K562 (cell line): ENCODE measurements around the gene SSR4. TPM values are rescaled to one million over a fixed set of nuclear protein-coding genes. Genes with fewer than 3 reads are reported as not detected.
A peak's percentile ranks its signal among the peaks of the same experiment; 100 is the strongest.

ENCODE experiments used
- ATAC-seq: fragments of 200-7000 bp; cut with Tn5 transposase; 3 replicates; pipeline ENCODE4 v1.9.1; 2020; ENCODE audit warnings: moderate library complexity
- BruUV-seq: library from RNA; stranded (reverse); fragments of 400-500 nt; replicated peaks from 2 replicates; lab custom pipeline; 2021; lab: Mats Ljungman, UMichigan
- CTCF ChIA-PET: fragments of 300-600 bp; formaldehyde crosslinking; extraction: SDS; loops from one replicate; lab custom pipeline; 2021; ENCODE audit warnings: low intra/inter-chr PET ratio; lab: Yijun Ruan, JAX
- POLR2A ChIA-PET: fragments of 300-600, 350-650 bp; sonication (Branson Sonifier 250); formaldehyde crosslinking; extraction: SDS; loops from one replicate; lab custom pipeline; 2021; ENCODE audit warnings: antibody characterized with exemption, inconsistent platforms; lab: Yijun Ruan, JAX
- DNase-seq, 4 experiments: peaks; one replicate each; pipeline versions ENCODE4 v3.0.0 to v3.0.0-alpha.2; 2011 to 2018; ENCODE audit warnings: low spot score in 3 of 4, mixed read lengths in 3 of 4; ENCODE audit errors: extremely low read depth in 1 of 4
- FAIRE-seq: peaks from 2 replicates; lab custom pipeline; 2011; peaks lifted over from hg19 to GRCh38; lab: Jason Lieb, UNC
- H2AFZ ChIP-seq: 2 replicates; pipeline ENCODE4 v1.6.0; 2011; ENCODE audit warnings: low read depth, low read length, control low read depth, inconsistent platforms
- H3K27ac ChIP-seq: fragments of 200-600 bp; 3 replicates; pipeline ENCODE4 v1.8.0; 2011; ENCODE audit warnings: low read depth, mild to moderate bottlenecking, control low read depth, inconsistent platforms, low read length, moderate library complexity, mixed read lengths; ENCODE audit errors: extremely low read depth
- H3K27me3 ChIP-seq, 2 experiments: fragments of 300-600 bp in 1 of 2; 2 replicates in 1 of 2; 3 replicates in 1 of 2; pipeline versions ENCODE4 v1.6.0 to v1.8.0; 2011; ENCODE audit warnings: inconsistent platforms in 2 of 2, low read length in 2 of 2, mild to moderate bottlenecking in 1 of 2, mixed read lengths in 1 of 2, moderate library complexity in 1 of 2; ENCODE audit not compliant: control insufficient read depth in 2 of 2, insufficient read depth in 2 of 2
- H3K36me3 ChIP-seq: fragments of 300-600 bp; 3 replicates; pipeline ENCODE4 v1.8.0; 2011; ENCODE audit warnings: mild to moderate bottlenecking, low read length, inconsistent platforms; ENCODE audit not compliant: control insufficient read depth, insufficient read depth
- H3K4me1 ChIP-seq, 2 experiments: fragments of 200-600 bp in 1 of 2; replicated peaks in 1 of 2; 2 replicates in 1 of 2; 3 replicates in 1 of 2; pipeline versions ENCODE4 v1.5.1 to v1.8.0; 2011; ENCODE audit warnings: inconsistent platforms in 2 of 2, low read length in 2 of 2, mild to moderate bottlenecking in 1 of 2, mixed read lengths in 1 of 2, moderate library complexity in 1 of 2; ENCODE audit not compliant: control insufficient read depth in 2 of 2, insufficient read depth in 2 of 2
- H3K4me2 ChIP-seq: 2 replicates; pipeline ENCODE4 v1.6.1; 2011; ENCODE audit warnings: low read length, control low read depth, inconsistent platforms, mixed read lengths; ENCODE audit not compliant: insufficient read depth
- H3K4me3 ChIP-seq: fragments of 200-600 bp; sonication (generic), shearing (Covaris generic); 2 replicates; pipeline ENCODE4 v1.5.1; 2016; ENCODE audit warnings: control low read depth, inconsistent platforms
- H3K79me2 ChIP-seq: fragments of 200-600 bp; 3 replicates; pipeline ENCODE4 v1.8.0; 2011; ENCODE audit warnings: low read length, inconsistent platforms; ENCODE audit not compliant: control insufficient read depth, insufficient read depth
- H3K9ac ChIP-seq, 2 experiments: 2 replicates each; pipeline versions ENCODE4 v1.6.0 to v1.6.1; 2011; ENCODE audit warnings: low read depth in 2 of 2, low read length in 2 of 2, control low read depth in 1 of 2, inconsistent platforms in 1 of 2, mild to moderate bottlenecking in 1 of 2, mixed read lengths in 1 of 2; ENCODE audit not compliant: insufficient read depth in 1 of 2
- H3K9me1 ChIP-seq: one replicate; pipeline ENCODE4 v1.6.0; 2011; ENCODE audit warnings: inconsistent platforms, mild to moderate bottlenecking, low read length, moderate library complexity; ENCODE audit not compliant: control insufficient read depth, insufficient read depth
- H3K9me3 ChIP-seq: replicated peaks from 2 replicates; pipeline ENCODE4 v1.5.1; 2011; ENCODE audit warnings: low read depth, low read length, inconsistent platforms; ENCODE audit not compliant: control insufficient read depth, insufficient read depth
- H4K20me1 ChIP-seq: replicated peaks from 2 replicates; pipeline ENCODE4 v1.6.1; 2011; ENCODE audit warnings: low read length, inconsistent platforms, mixed read lengths; ENCODE audit not compliant: control insufficient read depth, insufficient read depth
- ARID2 ChIP-seq: fragments of 450-650 bp; IDR thresholded peaks from 2 replicates; pipeline ENCODE4 v1.6.1; 2017; ENCODE audit warnings: antibody characterized with exemption, mild to moderate bottlenecking
- GTF2E2 ChIP-seq: fragments of 200-800 bp; sonication (Bioruptor generic); IDR thresholded peaks from 2 replicates; pipeline ENCODE4 v1.6.1; 2016; ENCODE audit warnings: missing genetic modification characterization, missing compliant biosample characterization
- JUN ChIP-seq, 2 experiments: sonication (generic) in 1 of 2; formaldehyde crosslinking in 1 of 2; IDR thresholded peaks; 2 replicates each; pipeline versions ENCODE4 v1.6.1 to v1.8.0; 2012 to 2022; ENCODE audit warnings: borderline replicate concordance in 2 of 2, mild to moderate bottlenecking in 2 of 2, improper control_type of control experiment in 1 of 2, low read depth in 1 of 2, low read length in 1 of 2, missing genetic modification reagents in 1 of 2
- KDM4B ChIP-seq, 2 experiments: fragments of 450-650 bp in 1 of 2; sonication (generic) in 1 of 2; IDR thresholded peaks; 2 replicates each; pipeline ENCODE4 v1.6.1; 2016 to 2017; ENCODE audit warnings: borderline replicate concordance in 2 of 2, antibody characterized with exemption in 1 of 2, low read depth in 1 of 2, mild to moderate bottlenecking in 1 of 2
- POLR2B ChIP-seq: fragments of 450-650 bp; IDR thresholded peaks from 2 replicates; pipeline ENCODE4 v1.6.1; 2018; ENCODE audit warnings: low read depth; ENCODE audit not compliant: partially characterized antibody
- POLR3A ChIP-seq: IDR thresholded peaks from 2 replicates; pipeline ENCODE4 v1.6.1; 2011; ENCODE audit warnings: borderline replicate concordance, mild to moderate bottlenecking, moderate library complexity; ENCODE audit not compliant: insufficient read length, insufficient read depth; ENCODE audit errors: extremely low read depth
- SUPT5H ChIP-seq: fragments of 450-650 bp; IDR thresholded peaks from 2 replicates; pipeline ENCODE4 v1.6.1; 2016
- TAF15 ChIP-seq: fragments of 200-400 bp; formaldehyde crosslinking; IDR thresholded peaks from 2 replicates; pipeline ENCODE4 v1.6.1; 2017; ENCODE audit warnings: mild to moderate bottlenecking, low read depth, low read length, moderate library complexity
- TBP ChIP-seq: optimal IDR thresholded peaks from 2 replicates; pipeline ENCODE3; 2011; ENCODE audit warnings: low read depth, low read length, improper control_type of control experiment
- ZNF324 ChIP-seq: fragments of 250-450 bp; sonication (Bioruptor Pico); IDR thresholded peaks from 2 replicates; pipeline ENCODE4 v1.4.0; 2020; ENCODE audit warnings: mild to moderate bottlenecking
- WGBS: fragments of 100-300 bp; shearing (Covaris generic); methylation state at CpG from one replicate; pipeline ENCODE4 v1.1.6; 2016; ENCODE audit warnings: low coverage, mixed read lengths; ENCODE audit not compliant: insufficient coverage; ENCODE audit errors: missing lambda C conversion rate; 5-methylcytosine and 5-hydroxymethylcytosine counted together
- in situ Hi-C: fragments of 300-500 bp; cut with MboI; formaldehyde crosslinking; loops from 4 replicates; pipeline ENCODE4 v1.15.0; 2018; ENCODE audit warnings: inconsistent platforms, mixed read lengths
- intact Hi-C: fragments of 100-400 bp; cut with micrococcal nuclease; formaldehyde crosslinking; loops from 2 replicates; pipeline ENCODE4 v1.14.2; 2022
- polyA plus RNA-seq, 8 experiments: library from polyadenylated mRNA; depleted of rRNA in 4 of 8; stranded (reverse) in 5 of 8; unstranded in 3 of 8; fragments of >200 nt; fragmentation: Nextera tagmentation in 2 of 8; fragmentation: Illumina TruSeq in 1 of 8; extraction: Ambion mirVana in 2 of 8; extraction: Trizol in 1 of 8; gene quantifications; 2 replicates each; pipeline versions ENCODE4 v1.2.1 to v1.2.3, GENCODE V29; 2011 to 2014; ENCODE audit warnings: inconsistent platforms in 1 of 8, missing spikeins in 1 of 8
- total RNA-seq, 7 experiments: library from RNA; depleted of rRNA in 6 of 7; stranded (reverse); fragments of >200 nt in 6 of 7; fragmentation: Illumina TruSeq in 2 of 7; extraction: Trizol in 2 of 7; gene quantifications; 2 replicates each; pipeline versions ENCODE4 v1.2.1 to v1.2.3, GENCODE V29; 2011 to 2021; ENCODE audit warnings: low replicate concordance in 1 of 7
- TF ChIP-seq, protein P1 (sequence below): IDR thresholded peaks from 2 replicates; pipeline ENCODE4 v1.6.1; 2012; ENCODE audit warnings: low read depth, low read length, improper control_type of control experiment, borderline replicate concordance
- TF ChIP-seq, protein P2 (sequence below): sonication (generic); formaldehyde crosslinking; IDR thresholded peaks from 2 replicates; pipeline ENCODE4 v1.8.1; 2022; ENCODE audit warnings: missing genetic modification reagents
- TF ChIP-seq, protein P3 (sequence below): fragments of 200-400 bp; formaldehyde crosslinking; IDR thresholded peaks from 2 replicates; pipeline ENCODE4 v1.6.1; 2017; ENCODE audit warnings: mild to moderate bottlenecking, low read depth, low read length, moderate library complexity
- TF ChIP-seq, protein P4 (sequence below): sonication (generic); formaldehyde crosslinking; IDR thresholded peaks from 2 replicates; pipeline ENCODE4 v1.8.1; 2023; ENCODE audit warnings: mild to moderate bottlenecking, missing genetic modification reagents, moderate library complexity

Gene SSR4
- total and polyA plus RNA-seq, 9 of the 15 experiments (the other 6 are each of a cell fraction or from before 2014, with no cell fraction given), result 146 to 492 (median 272) TPM

DNA sequence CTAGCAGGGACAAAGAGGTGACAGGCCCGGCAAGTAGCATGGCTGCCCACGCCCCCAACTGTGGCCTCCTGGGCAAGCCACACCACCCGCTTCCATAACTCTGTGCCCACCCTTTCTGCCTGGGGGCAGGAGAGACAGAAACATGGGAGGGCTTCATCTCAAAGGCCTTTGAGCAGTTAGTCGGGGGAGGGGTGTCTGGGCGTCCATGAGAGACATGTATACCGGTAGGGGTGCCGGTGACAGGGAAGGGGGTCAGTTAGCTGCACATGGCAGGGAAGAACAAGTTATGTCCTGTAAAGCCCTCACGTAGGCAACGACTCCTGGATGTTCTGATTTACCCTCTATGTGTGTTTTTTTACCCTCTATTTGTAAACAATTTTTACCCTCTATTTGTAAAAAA lies 26.6 kb downstream of the SSR4 start (continued):
- TF ChIP-seq, protein P1, sequence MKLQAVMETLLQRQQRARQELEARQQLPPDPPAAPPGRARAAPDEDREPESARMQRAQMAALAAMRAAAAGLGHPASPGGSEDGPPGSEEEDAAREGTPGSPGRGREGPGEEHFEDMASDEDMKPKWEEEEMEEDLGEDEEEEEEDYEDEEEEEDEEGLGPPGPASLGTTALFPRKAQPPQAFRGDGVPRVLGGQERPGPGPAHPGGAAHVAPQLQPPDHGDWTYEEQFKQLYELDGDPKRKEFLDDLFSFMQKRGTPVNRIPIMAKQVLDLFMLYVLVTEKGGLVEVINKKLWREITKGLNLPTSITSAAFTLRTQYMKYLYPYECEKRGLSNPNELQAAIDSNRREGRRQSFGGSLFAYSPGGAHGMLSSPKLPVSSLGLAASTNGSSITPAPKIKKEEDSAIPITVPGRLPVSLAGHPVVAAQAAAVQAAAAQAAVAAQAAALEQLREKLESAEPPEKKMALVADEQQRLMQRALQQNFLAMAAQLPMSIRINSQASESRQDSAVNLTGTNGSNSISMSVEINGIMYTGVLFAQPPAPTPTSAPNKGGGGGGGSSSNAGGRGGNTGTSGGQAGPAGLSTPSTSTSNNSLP, result no peak
- TF ChIP-seq TBP (no peak), GTF2E2 (no peak), SUPT5H (no peak)
- TF ChIP-seq, protein P2, sequence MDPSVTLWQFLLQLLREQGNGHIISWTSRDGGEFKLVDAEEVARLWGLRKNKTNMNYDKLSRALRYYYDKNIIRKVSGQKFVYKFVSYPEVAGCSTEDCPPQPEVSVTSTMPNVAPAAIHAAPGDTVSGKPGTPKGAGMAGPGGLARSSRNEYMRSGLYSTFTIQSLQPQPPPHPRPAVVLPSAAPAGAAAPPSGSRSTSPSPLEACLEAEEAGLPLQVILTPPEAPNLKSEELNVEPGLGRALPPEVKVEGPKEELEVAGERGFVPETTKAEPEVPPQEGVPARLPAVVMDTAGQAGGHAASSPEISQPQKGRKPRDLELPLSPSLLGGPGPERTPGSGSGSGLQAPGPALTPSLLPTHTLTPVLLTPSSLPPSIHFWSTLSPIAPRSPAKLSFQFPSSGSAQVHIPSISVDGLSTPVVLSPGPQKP (CRISPR knock-in tag), result no peak

DNA sequence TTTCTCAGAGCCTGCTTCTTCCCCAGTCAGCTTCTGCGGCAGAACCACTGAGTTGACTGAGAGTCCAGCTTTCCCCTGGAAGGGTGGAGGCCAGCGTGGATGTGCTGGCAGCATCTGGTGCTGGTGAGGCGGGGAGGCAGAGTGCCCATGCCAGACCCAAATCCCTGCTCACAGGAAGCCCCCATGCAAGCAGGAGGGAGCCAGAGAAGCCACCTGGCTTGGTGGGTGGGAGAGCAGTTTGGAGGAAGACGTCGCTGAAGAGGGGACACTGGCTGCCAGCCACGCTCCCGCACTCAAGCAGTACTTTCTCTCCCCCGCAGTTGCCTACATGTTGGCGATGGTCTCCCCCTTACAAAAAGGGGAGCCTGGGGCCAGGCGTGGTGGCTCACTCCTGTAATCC lies 29.9 kb downstream of the SSR4 start:
- Histone ChIP-seq H3K36me3 (no peaks in the 10 kb centered on the region), H3K9ac (0 out of 4 replicates have a peak overlapping the region, but pooled peaks of 1 of the 2 experiments have one; percentile 45), H4K20me1 (no peaks in the 10 kb centered on the region), H2AFZ (no peak overlapping the region), H3K4me2 (no peak overlapping the region), H3K27ac (no peak overlapping the region), H3K9me3 (no peaks in the 10 kb centered on the region), H3K4me3 (no peak overlapping the region), H3K27me3 (peaks cover 19 to 38% of the 10 kb centered on the region in 2 experiments; a peak in 4 of 5 replicates), H3K9me1 (no peaks in the 10 kb centered on the region), H3K79me2 (no peaks in the 10 kb centered on the region), H3K4me1 (peaks cover 0 to 13% of the 10 kb centered on the region in 2 experiments; a peak in 3 of 5 replicates)
- ATAC-seq (no peak), FAIRE-seq (no peak), DNase-seq (no peak)
- CTCF ChIA-PET, result no interaction called here
- BruUV-seq, result no TSS peak
- POLR2A ChIA-PET, result interaction anchor here (1.0 kb wide), 1 partner anchor 8 kb away, joined by 3 read pairs; no protein-coding TSS in a partner anchor
- in situ Hi-C loops, result no loop called here
- 2% methylated on average over 8 of the region's 10 CpGs for WGBS
- intact Hi-C loops, result no loop called here
- TF ChIP-seq KDM4B (IDR thresholded peaks at IDR 0.05; ENCODE audit: borderline replicate concordance in 2 of 2, low read depth in 1 of 2) (no peak), ARID2 (no peak), POLR3A (no peak), ZNF324 (CRISPR knock-in tag) (no peak), TAF15 (no peak), JUN (IDR thresholded peaks at IDR 0.05; ENCODE audit: borderline replicate concordance, low read depth, low read length) (no peak), JUN (CRISPR knock-in tag; IDR thresholded peaks at IDR 0.05; ENCODE audit: borderline replicate concordance) (no peak), POLR2B (no peak)
- TF ChIP-seq, protein P3, sequence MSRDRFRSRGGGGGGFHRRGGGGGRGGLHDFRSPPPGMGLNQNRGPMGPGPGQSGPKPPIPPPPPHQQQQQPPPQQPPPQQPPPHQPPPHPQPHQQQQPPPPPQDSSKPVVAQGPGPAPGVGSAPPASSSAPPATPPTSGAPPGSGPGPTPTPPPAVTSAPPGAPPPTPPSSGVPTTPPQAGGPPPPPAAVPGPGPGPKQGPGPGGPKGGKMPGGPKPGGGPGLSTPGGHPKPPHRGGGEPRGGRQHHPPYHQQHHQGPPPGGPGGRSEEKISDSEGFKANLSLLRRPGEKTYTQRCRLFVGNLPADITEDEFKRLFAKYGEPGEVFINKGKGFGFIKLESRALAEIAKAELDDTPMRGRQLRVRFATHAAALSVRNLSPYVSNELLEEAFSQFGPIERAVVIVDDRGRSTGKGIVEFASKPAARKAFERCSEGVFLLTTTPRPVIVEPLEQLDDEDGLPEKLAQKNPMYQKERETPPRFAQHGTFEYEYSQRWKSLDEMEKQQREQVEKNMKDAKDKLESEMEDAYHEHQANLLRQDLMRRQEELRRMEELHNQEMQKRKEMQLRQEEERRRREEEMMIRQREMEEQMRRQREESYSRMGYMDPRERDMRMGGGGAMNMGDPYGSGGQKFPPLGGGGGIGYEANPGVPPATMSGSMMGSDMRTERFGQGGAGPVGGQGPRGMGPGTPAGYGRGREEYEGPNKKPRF, result no peak
- TF ChIP-seq, protein P4, sequence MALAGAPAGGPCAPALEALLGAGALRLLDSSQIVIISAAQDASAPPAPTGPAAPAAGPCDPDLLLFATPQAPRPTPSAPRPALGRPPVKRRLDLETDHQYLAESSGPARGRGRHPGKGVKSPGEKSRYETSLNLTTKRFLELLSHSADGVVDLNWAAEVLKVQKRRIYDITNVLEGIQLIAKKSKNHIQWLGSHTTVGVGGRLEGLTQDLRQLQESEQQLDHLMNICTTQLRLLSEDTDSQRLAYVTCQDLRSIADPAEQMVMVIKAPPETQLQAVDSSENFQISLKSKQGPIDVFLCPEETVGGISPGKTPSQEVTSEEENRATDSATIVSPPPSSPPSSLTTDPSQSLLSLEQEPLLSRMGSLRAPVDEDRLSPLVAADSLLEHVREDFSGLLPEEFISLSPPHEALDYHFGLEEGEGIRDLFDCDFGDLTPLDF, result no peak
